ENCODE measurements around the gene ERV3-1.
"Not testable (repeated sequence)": the region's sequence is repeated elsewhere in the genome, so short reads cannot be mapped to it uniquely, and the experiment has no call there.

Gene ERV3-1

DNA sequence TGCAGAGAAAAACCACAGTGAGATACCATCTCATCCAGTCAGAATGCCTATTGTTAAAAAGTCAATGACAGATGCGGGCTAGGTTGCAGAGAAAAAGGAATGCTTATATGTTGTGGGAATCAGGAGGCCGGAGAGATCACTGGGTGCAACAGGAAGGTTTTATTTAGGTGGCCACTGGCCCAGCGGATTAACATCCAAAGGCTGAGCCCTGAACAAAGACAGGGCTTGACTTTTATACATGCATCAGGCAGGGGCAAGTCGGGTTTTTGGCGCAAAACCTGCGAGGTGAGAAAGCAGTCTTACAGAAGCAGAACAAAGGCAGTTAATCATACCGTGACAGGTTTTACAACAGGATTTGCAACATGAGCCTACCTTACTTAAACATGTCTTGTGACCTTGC is 16.3 kb downstream of the ERV3-1 start:
- H3K36me3 ChIP-seq (ENCODE audit: control insufficient read depth, insufficient read depth, low read length): no peaks in the 10 kb centered on the region
- H3K27me3 ChIP-seq (replicated peaks; ENCODE audit: control insufficient read depth, insufficient read depth, low read length, poor library complexity, severe bottlenecking): no peaks in the 10 kb centered on the region
- H3K4me3 ChIP-seq (ENCODE audit: insufficient read depth, low read depth, low read length, poor library complexity, severe bottlenecking): no peak overlapping the region
- H3K9me3 ChIP-seq (ENCODE audit: control insufficient read depth, low read length): peaks cover 17% of the 10 kb centered on the region
- no peaks in the 10 kb centered on the region for H3K4me1 ChIP-seq (ENCODE audit: control insufficient read depth, insufficient read depth, low read length, poor library complexity, severe bottlenecking)
- DNase-seq: no peak
- no peak overlapping the region for H3K27ac ChIP-seq (ENCODE audit: insufficient read depth, low read length, poor library complexity, severe bottlenecking)

DNA sequence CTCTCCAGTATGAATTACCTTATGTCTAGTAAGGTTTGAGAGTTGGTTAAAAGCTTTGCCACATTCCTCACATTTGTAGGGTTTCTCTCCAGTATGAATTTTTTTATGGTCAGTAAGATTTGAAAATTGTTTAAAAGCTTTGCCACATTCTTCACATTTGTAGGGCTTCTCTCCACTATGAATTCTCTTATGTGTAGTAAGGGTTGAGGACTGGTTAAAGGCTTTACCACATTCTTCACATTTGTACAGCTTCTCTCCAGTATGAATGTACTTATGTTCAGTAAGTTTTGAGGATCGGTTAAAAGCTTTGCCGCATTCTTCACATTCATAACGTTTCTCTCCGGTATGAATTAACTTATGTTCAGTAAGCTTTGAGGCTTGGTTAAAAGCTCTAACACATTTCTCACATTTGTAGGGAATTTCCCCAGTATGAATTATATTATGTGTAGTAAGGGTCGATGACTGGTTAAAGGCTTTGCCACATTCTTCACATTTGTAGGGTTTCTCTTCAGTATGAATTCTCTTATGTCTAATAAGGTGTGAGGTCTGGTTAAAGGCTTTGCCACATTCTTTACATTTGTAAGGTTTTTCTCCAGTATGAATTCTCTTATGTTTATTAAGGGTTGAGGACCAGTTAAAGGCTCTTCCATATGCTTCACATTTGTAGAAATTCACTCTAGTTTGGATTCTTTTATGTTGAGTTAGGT is 27.8 kb downstream of the ERV3-1 start:
- Histone ChIP-seq H3K4me3 (ENCODE audit: insufficient read depth, low read depth, low read length, poor library complexity, severe bottlenecking) (no peak overlapping the region), H3K27ac (ENCODE audit: insufficient read depth, low read length, poor library complexity, severe bottlenecking) (no peak overlapping the region), H3K36me3 (ENCODE audit: control insufficient read depth, insufficient read depth, low read length) (peaks cover 28% of the 10 kb centered on the region), H3K4me1 (ENCODE audit: control insufficient read depth, insufficient read depth, low read length, poor library complexity, severe bottlenecking) (no peaks in the 10 kb centered on the region), H3K9me3 (ENCODE audit: control insufficient read depth, low read length) (peaks cover 26% of the 10 kb centered on the region), H3K27me3 (replicated peaks; ENCODE audit: control insufficient read depth, insufficient read depth, low read length, poor library complexity, severe bottlenecking) (no peaks in the 10 kb centered on the region)
- no peak for DNase-seq

DNA sequence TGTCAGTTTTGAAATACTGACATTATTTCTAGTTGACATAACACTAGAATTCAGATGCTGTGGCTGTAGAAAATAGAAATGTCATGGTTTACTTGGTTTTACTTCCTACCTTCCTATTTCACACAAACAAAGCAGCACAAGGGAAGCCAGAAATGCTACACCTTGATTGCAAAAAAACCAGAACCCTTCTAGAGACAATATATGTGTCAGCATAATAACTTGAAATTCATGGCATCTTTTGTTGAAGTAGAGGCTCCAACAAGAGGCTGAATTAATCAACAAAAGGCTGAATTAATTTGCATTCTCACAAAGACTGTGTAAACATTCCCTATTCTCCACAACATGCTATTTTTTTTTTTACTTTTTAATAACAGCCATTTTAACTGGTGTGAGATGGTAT is 40.9 kb downstream of the ERV3-1 start:
- Histone ChIP-seq H3K27ac (ENCODE audit: insufficient read depth, low read length, poor library complexity, severe bottlenecking) (no peak overlapping the region), H3K9me3 (ENCODE audit: control insufficient read depth, low read length) (no peaks in the 10 kb centered on the region), H3K4me3 (ENCODE audit: insufficient read depth, low read depth, low read length, poor library complexity, severe bottlenecking) (no peak overlapping the region), H3K36me3 (ENCODE audit: control insufficient read depth, insufficient read depth, low read length) (no peaks in the 10 kb centered on the region), H3K4me1 (ENCODE audit: control insufficient read depth, insufficient read depth, low read length, poor library complexity, severe bottlenecking) (no peaks in the 10 kb centered on the region), H3K27me3 (replicated peaks; ENCODE audit: control insufficient read depth, insufficient read depth, low read length, poor library complexity, severe bottlenecking) (no peaks in the 10 kb centered on the region)
- no peak for DNase-seq

DNA sequence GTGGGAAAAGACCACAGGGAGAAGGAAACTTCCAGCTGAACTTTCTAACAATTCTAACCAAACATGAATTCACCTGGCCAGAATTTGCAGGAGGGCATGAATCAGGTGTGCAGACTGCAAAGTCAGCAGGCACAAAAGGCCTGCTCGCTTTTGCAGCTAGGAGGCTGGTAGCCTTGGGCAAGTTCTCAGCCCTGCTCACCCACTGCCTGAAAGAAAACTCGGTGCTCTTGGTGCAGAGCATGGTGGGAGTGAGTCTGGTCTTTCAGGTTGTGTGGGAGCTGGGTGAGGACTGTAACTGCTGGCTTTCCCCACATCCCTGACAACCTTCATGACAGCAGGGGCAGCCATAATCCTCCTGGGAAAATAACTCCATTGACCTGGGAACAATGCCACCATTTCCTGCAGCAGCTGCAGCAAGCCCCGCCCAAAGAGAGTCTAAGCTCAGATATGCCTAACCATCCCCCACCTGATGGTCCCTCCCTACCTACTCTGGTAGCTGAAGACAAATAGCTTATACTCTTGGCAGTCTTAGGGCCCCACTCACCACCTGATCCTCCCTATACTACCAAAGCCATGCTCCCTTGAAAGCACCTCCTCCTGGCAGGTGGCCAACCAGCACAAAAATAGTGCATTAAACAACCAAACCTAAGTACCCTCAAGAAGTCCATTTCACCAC is 47.3 kb downstream of the ERV3-1 start:
- Histone ChIP-seq H3K9me3 (ENCODE audit: control insufficient read depth, low read length) (no peaks in the 10 kb centered on the region), H3K36me3 (ENCODE audit: control insufficient read depth, insufficient read depth, low read length) (no peaks in the 10 kb centered on the region)
- no peak for DNase-seq

DNA sequence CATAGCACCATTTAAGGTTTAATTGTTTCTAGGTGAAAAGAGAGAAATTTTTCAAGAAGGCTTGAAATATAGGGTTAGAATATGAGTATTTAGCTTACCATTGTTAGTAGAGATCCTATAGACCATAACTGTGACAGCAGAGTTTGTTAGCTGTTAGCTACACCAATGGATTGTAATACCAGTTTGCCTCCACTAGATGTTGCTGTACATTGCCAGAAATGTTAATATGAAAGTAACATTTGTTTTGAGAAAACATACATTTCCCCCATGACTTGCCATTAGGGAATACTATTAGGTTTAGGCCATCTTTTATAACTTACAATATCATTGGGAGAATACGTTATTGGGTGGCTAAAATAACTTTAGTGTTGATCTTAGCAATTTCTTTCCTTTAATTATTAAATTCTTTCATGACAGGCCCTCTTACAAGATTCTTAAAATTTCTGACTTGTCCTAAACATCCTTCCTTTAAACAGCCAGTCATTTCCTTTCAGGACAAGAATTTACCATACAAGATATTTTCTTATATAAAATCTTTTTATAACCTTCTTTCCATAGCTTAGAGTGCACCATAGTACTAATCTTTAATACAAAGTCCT is 55.1 kb downstream of the ERV3-1 start:
- Histone ChIP-seq H3K9me3 (ENCODE audit: control insufficient read depth, low read length) (no peaks in the 10 kb centered on the region), H3K27ac (ENCODE audit: insufficient read depth, low read length, poor library complexity, severe bottlenecking) (no peak overlapping the region), H3K4me3 (ENCODE audit: insufficient read depth, low read depth, low read length, poor library complexity, severe bottlenecking) (no peak overlapping the region), H3K27me3 (replicated peaks; ENCODE audit: control insufficient read depth, insufficient read depth, low read length, poor library complexity, severe bottlenecking) (peaks cover 13% of the 10 kb centered on the region), H3K4me1 (ENCODE audit: control insufficient read depth, insufficient read depth, low read length, poor library complexity, severe bottlenecking) (peaks cover 4% of the 10 kb centered on the region), H3K36me3 (ENCODE audit: control insufficient read depth, insufficient read depth, low read length) (no peaks in the 10 kb centered on the region)
- no peak for DNase-seq

More for the DNA sequence above, 47.3 kb downstream of the ERV3-1 start:
- H3K4me3 ChIP-seq (ENCODE audit: insufficient read depth, low read depth, low read length, poor library complexity, severe bottlenecking): no peak overlapping the region
- H3K27ac ChIP-seq (ENCODE audit: insufficient read depth, low read length, poor library complexity, severe bottlenecking): no peak overlapping the region
- no peaks in the 10 kb centered on the region for H3K4me1 ChIP-seq (ENCODE audit: control insufficient read depth, insufficient read depth, low read length, poor library complexity, severe bottlenecking)
- H3K27me3 ChIP-seq (replicated peaks; ENCODE audit: control insufficient read depth, insufficient read depth, low read length, poor library complexity, severe bottlenecking): no peaks in the 10 kb centered on the region

DNA sequence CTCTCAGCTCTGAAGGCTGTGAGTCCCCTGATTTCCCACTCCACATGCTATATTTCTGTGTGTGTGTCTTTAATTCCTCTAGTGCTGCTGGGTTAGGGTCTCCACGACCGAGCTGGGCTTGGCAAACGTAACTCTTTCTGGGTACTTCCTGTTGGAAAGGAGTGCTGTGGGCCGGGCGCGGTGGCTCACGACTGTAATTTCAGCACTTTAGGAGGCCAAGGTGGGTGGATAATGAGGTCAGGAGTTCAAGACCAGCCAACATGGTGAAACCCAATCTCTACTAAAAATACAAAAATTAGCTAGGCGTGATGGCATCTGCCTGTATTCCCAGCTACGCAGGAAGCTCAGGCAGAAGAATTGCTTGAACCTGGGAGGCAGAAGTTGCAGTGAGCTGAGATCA is 55.8 kb downstream of the ERV3-1 start:
- H3K4me1 ChIP-seq (ENCODE audit: control insufficient read depth, insufficient read depth, low read length, poor library complexity, severe bottlenecking); DNase-seq; H3K9me3 ChIP-seq (ENCODE audit: control insufficient read depth, low read length); H3K27ac ChIP-seq (ENCODE audit: insufficient read depth, low read length, poor library complexity, severe bottlenecking); H3K36me3 ChIP-seq (ENCODE audit: control insufficient read depth, insufficient read depth, low read length); H3K4me3 ChIP-seq (ENCODE audit: insufficient read depth, low read depth, low read length, poor library complexity, severe bottlenecking): not testable (repeated sequence)
- H3K27me3 ChIP-seq (replicated peaks; ENCODE audit: control insufficient read depth, insufficient read depth, low read length, poor library complexity, severe bottlenecking): peaks cover 19% of the 10 kb centered on the region

DNA sequence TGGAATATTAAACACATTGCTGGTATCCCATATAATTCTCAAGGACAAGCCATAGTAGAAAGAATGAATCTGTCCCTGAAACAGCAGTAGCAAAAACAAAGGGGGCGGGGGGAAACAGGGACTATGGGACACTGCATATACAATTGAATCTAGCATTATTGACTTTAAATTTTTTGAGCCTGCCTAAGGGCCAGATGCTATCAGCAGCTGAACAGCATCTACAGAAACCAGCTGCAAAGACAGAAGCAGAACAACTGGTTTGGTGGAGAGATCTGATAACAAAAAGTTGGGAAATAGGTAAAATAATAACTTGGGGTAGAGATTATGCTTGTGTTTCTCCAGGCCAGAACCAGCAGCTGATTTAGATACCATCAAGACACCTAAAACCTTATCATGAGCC is 57.7 kb downstream of the ERV3-1 start:
- not testable (repeated sequence) for H3K27ac ChIP-seq (ENCODE audit: insufficient read depth, low read length, poor library complexity, severe bottlenecking); DNase-seq; H3K9me3 ChIP-seq (ENCODE audit: control insufficient read depth, low read length); H3K4me3 ChIP-seq (ENCODE audit: insufficient read depth, low read depth, low read length, poor library complexity, severe bottlenecking); H3K36me3 ChIP-seq (ENCODE audit: control insufficient read depth, insufficient read depth, low read length); H3K4me1 ChIP-seq (ENCODE audit: control insufficient read depth, insufficient read depth, low read length, poor library complexity, severe bottlenecking)
- peaks cover 21% of the 10 kb centered on the region for H3K27me3 ChIP-seq (replicated peaks; ENCODE audit: control insufficient read depth, insufficient read depth, low read length, poor library complexity, severe bottlenecking)

DNA sequence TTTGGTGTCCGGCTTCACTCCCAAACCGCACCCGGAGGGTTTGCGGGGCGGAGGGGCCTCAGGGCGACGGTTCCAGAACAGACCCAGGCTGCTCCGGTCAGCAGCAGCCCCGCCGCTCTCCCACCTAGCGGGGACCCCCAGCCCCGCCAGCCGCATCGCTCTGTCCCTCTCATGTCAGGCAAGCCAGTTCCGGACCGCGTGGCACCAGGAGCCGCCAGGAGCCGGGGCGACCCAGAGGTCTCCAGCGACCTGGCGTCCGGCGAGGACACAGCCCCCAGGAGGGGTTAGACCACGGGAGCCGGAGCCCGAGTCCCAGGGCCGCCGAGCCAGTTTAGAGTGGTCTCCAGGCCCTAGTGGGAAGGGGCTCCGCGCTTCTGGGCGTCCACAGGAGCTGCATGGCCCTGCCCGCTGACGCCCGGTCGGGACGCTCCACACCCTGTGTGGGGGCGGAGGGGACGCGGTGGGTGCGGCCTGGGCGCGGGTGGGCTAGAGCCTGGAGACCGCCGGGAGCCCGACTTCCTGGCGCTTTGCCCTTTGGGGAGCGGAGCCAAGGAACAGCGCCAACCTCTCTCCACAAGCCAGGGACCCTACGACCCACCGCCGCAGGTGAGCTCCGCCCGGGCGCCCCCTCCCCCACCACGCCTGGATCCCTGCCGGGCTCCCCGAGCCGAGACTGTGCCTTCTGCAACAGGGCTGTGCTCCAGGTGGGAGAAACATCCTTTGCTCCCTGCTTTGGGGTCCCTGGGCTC is 59.1 kb downstream of the ERV3-1 start:
- peaks cover 21% of the 10 kb centered on the region for H3K27me3 ChIP-seq (replicated peaks; ENCODE audit: control insufficient read depth, insufficient read depth, low read length, poor library complexity, severe bottlenecking)
- no peaks in the 10 kb centered on the region for H3K36me3 ChIP-seq (ENCODE audit: control insufficient read depth, insufficient read depth, low read length)
- peaks cover 4% of the 10 kb centered on the region for H3K4me1 ChIP-seq (ENCODE audit: control insufficient read depth, insufficient read depth, low read length, poor library complexity, severe bottlenecking)
- DNase-seq: no peak
- H3K9me3 ChIP-seq (ENCODE audit: control insufficient read depth, low read length): no peaks in the 10 kb centered on the region
- H3K4me3 ChIP-seq (ENCODE audit: insufficient read depth, low read depth, low read length, poor library complexity, severe bottlenecking): no peak overlapping the region
- no peak overlapping the region for H3K27ac ChIP-seq (ENCODE audit: insufficient read depth, low read length, poor library complexity, severe bottlenecking)

DNA sequence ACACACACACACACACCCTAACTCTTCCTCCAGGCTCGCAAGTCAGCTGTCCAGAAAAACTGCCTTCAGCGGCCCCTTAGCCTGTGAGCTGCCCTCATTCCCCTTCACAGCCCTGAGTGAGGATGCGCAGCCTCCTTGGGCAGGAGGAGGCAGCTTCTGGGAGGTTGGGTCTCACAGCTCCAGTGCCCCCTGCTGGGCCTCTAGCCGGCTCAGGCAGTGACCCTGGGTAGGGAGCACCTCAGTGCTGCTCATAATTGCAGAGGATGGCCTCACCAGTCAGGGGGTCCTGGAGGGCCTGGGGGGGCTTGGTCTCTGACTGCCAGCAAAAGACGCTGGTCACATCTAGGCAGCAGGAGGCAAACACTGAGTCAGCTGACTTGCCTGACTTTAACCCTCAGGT is 59.7 kb downstream of the ERV3-1 start:
- Histone ChIP-seq H3K4me3 (ENCODE audit: insufficient read depth, low read depth, low read length, poor library complexity, severe bottlenecking) (no peak overlapping the region), H3K27me3 (replicated peaks; ENCODE audit: control insufficient read depth, insufficient read depth, low read length, poor library complexity, severe bottlenecking) (peaks cover 21% of the 10 kb centered on the region), H3K36me3 (ENCODE audit: control insufficient read depth, insufficient read depth, low read length) (no peaks in the 10 kb centered on the region), H3K4me1 (ENCODE audit: control insufficient read depth, insufficient read depth, low read length, poor library complexity, severe bottlenecking) (peaks cover 4% of the 10 kb centered on the region), H3K9me3 (ENCODE audit: control insufficient read depth, low read length) (no peaks in the 10 kb centered on the region), H3K27ac (ENCODE audit: insufficient read depth, low read length, poor library complexity, severe bottlenecking) (no peak overlapping the region)
- DNase-seq: no peak
